ENCODE results near the gene NINL. TPM values are rescaled to one million over a fixed set of nuclear protein-coding genes. Genes with fewer than 3 reads are reported as not detected.

Gene NINL
- total RNA-seq, 4 donors from 2014 or later = 4.7 to 9.7 (median 6.7) TPM

- no peak for DNase-seq (ENCODE audit: low spot score)
- no peak for ATAC-seq (ENCODE audit: low FRiP score)
- no peak for TF ChIP-seq CTCF (IDR thresholded peaks at IDR 0.05)
Observed at GRCh38 chr20:25461786-25462545, 123.4 kb downstream of the NINL start.

- DNase-seq (ENCODE audit: low spot score) = no peak
- ATAC-seq (ENCODE audit: low FRiP score) = no peak
- no peak for TF ChIP-seq CTCF (IDR thresholded peaks at IDR 0.05)
Observed at GRCh38 chr20:25461281-25461650, 124.1 kb downstream of the NINL start.

- TF ChIP-seq CTCF (IDR thresholded peaks at IDR 0.05) = no peak
- DNase-seq (ENCODE audit: low spot score) (no peak), ATAC-seq (ENCODE audit: low FRiP score) (no peak)
Observed at GRCh38 chr20:25460566-25461280, 124.6 kb downstream of the NINL start.

DNA sequence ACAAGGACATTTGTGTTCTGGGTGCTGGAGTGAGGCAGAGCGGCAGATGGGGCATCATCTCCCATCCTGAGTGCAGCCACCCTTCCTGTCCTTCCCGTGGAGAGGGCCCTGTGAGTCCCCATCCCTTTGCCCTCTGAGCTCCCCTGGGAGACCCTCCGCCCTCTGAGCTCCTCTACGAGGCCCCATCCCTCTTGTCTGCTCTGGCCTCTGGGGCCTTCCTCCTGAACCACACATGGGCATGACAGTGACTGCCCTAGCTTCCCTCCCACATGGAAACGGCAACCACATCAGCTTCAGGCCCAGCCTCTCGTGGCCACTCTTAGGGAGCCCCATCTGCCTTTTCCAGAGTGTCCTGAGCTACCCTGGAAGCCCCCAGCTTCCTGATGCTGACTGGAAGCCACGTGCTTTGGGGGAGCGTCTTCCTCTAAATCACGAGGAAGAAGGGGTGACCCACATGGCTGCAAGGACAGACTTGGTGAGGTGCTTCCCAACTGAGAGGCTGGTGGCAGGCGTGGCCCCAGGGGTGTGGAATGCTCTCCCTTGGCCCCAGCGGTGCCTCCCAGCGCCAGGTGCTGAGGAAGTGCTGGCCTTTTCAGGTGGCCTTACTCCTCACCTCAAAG is 125.3 kb downstream of the NINL start:
- ATAC-seq (ENCODE audit: low FRiP score) (no peak), DNase-seq (ENCODE audit: low spot score) (no peak)
- no peak for TF ChIP-seq CTCF (IDR thresholded peaks at IDR 0.05)

- DNase-seq (ENCODE audit: low spot score) = no peak
Observed at GRCh38 chr20:25459111-25459830, 126.1 kb downstream of the NINL start.

More at GRCh38 chr20:25459111-25459830, 126.1 kb downstream of the NINL start:
- no peak for TF ChIP-seq CTCF (IDR thresholded peaks at IDR 0.05)
- no peak for ATAC-seq (ENCODE audit: low FRiP score)

All from omental fat pad (tissue), 4 donors.